Loucy (cell line): ENCODE data around the gene INPP5D.
"Not testable (repeated sequence)": the region's sequence is repeated elsewhere in the genome, so short reads cannot be mapped to it uniquely, and the experiment has no call there.

Experiments
- H2AFZ ChIP-seq: fragments of 200-600 bp; sonication (generic); 2 replicates; pipeline ENCODE4 v1.6.0; 2016; ENCODE audit warnings: antibody characterized with exemption, mild to moderate bottlenecking, low read length, moderate library complexity
- H3F3A ChIP-seq: fragments of 200-600 bp; 2 replicates; pipeline ENCODE4 v1.6.0; 2016; ENCODE audit warnings: antibody characterized with exemption, low read depth, mild to moderate bottlenecking
- H3K27me3 ChIP-seq: fragments of 200-600 bp; sonication (generic); 2 replicates; pipeline ENCODE4 v1.6.1; 2014; ENCODE audit warnings: low read length, mild to moderate bottlenecking; ENCODE audit not compliant: insufficient read depth, poor library complexity, severe bottlenecking
- H3K36me3 ChIP-seq: fragments of 200-600 bp; sonication (generic); 2 replicates; pipeline ENCODE4 v1.6.1; 2016; ENCODE audit warnings: low read length; ENCODE audit not compliant: insufficient read depth
- H3K4me1 ChIP-seq: fragments of 200-600 bp; sonication (generic); 2 replicates; pipeline ENCODE4 v1.5.1; 2014; ENCODE audit warnings: low read length, mild to moderate bottlenecking; ENCODE audit not compliant: insufficient read depth, poor library complexity, severe bottlenecking
- H3K4me2 ChIP-seq: fragments of 200-600 bp; sonication (generic); 2 replicates; pipeline ENCODE4 v1.6.0; 2014; ENCODE audit warnings: antibody characterized with exemption, low read length, low read depth, mild to moderate bottlenecking; ENCODE audit not compliant: poor library complexity, severe bottlenecking
- H3K4me3 ChIP-seq: fragments of 200-600 bp; sonication (generic); 2 replicates; pipeline ENCODE4 v1.5.1; 2014; ENCODE audit warnings: low read length, mild to moderate bottlenecking, mixed read lengths; ENCODE audit not compliant: poor library complexity, severe bottlenecking
- H3K79me2 ChIP-seq: fragments of 200-600 bp; sonication (generic); 2 replicates; pipeline ENCODE4 v1.6.1; 2014; ENCODE audit warnings: low read length; ENCODE audit not compliant: insufficient read depth
- H3K9ac ChIP-seq: fragments of 200-600 bp; sonication (generic); 2 replicates; pipeline ENCODE4 v1.6.0; 2014; ENCODE audit warnings: mild to moderate bottlenecking, low read depth, low read length, moderate library complexity; ENCODE audit not compliant: poor library complexity, severe bottlenecking
- H3K9me2 ChIP-seq: fragments of 200-600 bp; sonication (generic); replicated peaks from 2 replicates; pipeline ENCODE4 v1.6.1; 2016; ENCODE audit warnings: low read depth, low read length, mixed read lengths
- H3K9me3 ChIP-seq: fragments of 200-600 bp; sonication (generic); 2 replicates; pipeline ENCODE4 v1.6.1; 2014; ENCODE audit warnings: mild to moderate bottlenecking, antibody characterized with exemption, low read length, low read depth; ENCODE audit not compliant: insufficient read depth
- H4K20me1 ChIP-seq: fragments of 200-600 bp; sonication (generic); 2 replicates; pipeline ENCODE4 v1.6.0; 2014; ENCODE audit warnings: antibody characterized with exemption, low read length, mild to moderate bottlenecking; ENCODE audit not compliant: insufficient read depth, poor library complexity, severe bottlenecking
- CTCF ChIP-seq: fragments of 200-600 bp; sonication (generic); conservative IDR thresholded peaks from 2 replicates; pipeline ENCODE4 v1.5.1; 2014; ENCODE audit warnings: mild to moderate bottlenecking, antibody characterized with exemption, low read length
- EZH2phosphoT487 ChIP-seq: fragments of 200-600 bp; IDR thresholded peaks from 2 replicates; pipeline ENCODE4 v1.6.1; 2018; ENCODE audit warnings: antibody characterized with exemption, mild to moderate bottlenecking, moderate library complexity, borderline replicate concordance

INPP5D gene

GRCh38 chr2:233013650-233014049 is 46.5 kb upstream of the INPP5D start:
- no peak overlapping the region for H3K9ac ChIP-seq
- H3K79me2 ChIP-seq: no peaks in the 10 kb centered on the region
- no peaks in the 10 kb centered on the region for H3K36me3 ChIP-seq
- no peaks in the 10 kb centered on the region for H4K20me1 ChIP-seq
- H3F3A ChIP-seq: no peaks in the 10 kb centered on the region
- H3K27me3 ChIP-seq: no peaks in the 10 kb centered on the region
- H3K4me2 ChIP-seq: no peak overlapping the region
- H2AFZ ChIP-seq: no peak overlapping the region
- H3K4me1 ChIP-seq: no peaks in the 10 kb centered on the region
- H3K4me3 ChIP-seq: no peak overlapping the region
- H3K9me2 ChIP-seq: no peaks in the 10 kb centered on the region
- TF ChIP-seq EZH2phosphoT487: no peak
- TF ChIP-seq CTCF: no peak
- H3K9me3 ChIP-seq: no peaks in the 10 kb centered on the region

- H3F3A ChIP-seq: no peaks in the 10 kb centered on the region
- H2AFZ ChIP-seq: no peak overlapping the region
- H3K9me3 ChIP-seq: no peaks in the 10 kb centered on the region
- no peaks in the 10 kb centered on the region for H3K27me3 ChIP-seq
- no peak overlapping the region for H3K4me2 ChIP-seq
- no peaks in the 10 kb centered on the region for H3K79me2 ChIP-seq
- no peaks in the 10 kb centered on the region for H3K9me2 ChIP-seq
- no peak overlapping the region for H3K4me3 ChIP-seq
- H4K20me1 ChIP-seq: no peaks in the 10 kb centered on the region
- no peaks in the 10 kb centered on the region for H3K4me1 ChIP-seq
- TF ChIP-seq EZH2phosphoT487 (no peak), CTCF (no peak)
- no peaks in the 10 kb centered on the region for H3K36me3 ChIP-seq
- no peak overlapping the region for H3K9ac ChIP-seq
These were observed 45.0 kb upstream of the INPP5D start for GRCh38 chr2:233015019-233015645.

GRCh38 chr2:233017947-233018346 is 42.2 kb upstream of the INPP5D start:
- Histone ChIP-seq H3K9me2 (no peaks in the 10 kb centered on the region), H4K20me1 (no peaks in the 10 kb centered on the region), H3K9me3 (no peaks in the 10 kb centered on the region), H3K36me3 (no peaks in the 10 kb centered on the region), H3K4me2 (no peak overlapping the region), H3K9ac (no peak overlapping the region), H3K79me2 (no peaks in the 10 kb centered on the region), H2AFZ (no peak overlapping the region), H3F3A (no peaks in the 10 kb centered on the region), H3K4me3 (no peak overlapping the region), H3K4me1 (no peaks in the 10 kb centered on the region), H3K27me3 (no peaks in the 10 kb centered on the region)
- TF ChIP-seq CTCF: no peak
- no peak for TF ChIP-seq EZH2phosphoT487

GRCh38 chr2:233019610-233020009 is 40.5 kb upstream of the INPP5D start:
- not testable (repeated sequence) for H3K4me2 ChIP-seq, H3K9ac ChIP-seq, H2AFZ ChIP-seq, H3K27me3 ChIP-seq, H3K79me2 ChIP-seq, H3K4me3 ChIP-seq, H3F3A ChIP-seq, H3K4me1 ChIP-seq, H3K9me3 ChIP-seq, H4K20me1 ChIP-seq, H3K9me2 ChIP-seq, H3K36me3 ChIP-seq
